CD4-positive, alpha-beta T cell treated with Interferon alpha-2 for 1 hour (primary cell): ENCODE results near the gene DHH.
"Not testable (repeated sequence)": the region's sequence is repeated elsewhere in the genome, so short reads cannot be mapped to it uniquely, and the experiment has no call there.

ENCODE experiments used
- DNase-seq, 2 donors: peaks; one replicate each; pipeline ENCODE4 v3.0.0-alpha.2; 2020 to 2022

The DHH gene

GRCh38 chr12:49068879-49069506 is 25.6 kb downstream of the DHH start:
- DNase-seq: no peak

DNA sequence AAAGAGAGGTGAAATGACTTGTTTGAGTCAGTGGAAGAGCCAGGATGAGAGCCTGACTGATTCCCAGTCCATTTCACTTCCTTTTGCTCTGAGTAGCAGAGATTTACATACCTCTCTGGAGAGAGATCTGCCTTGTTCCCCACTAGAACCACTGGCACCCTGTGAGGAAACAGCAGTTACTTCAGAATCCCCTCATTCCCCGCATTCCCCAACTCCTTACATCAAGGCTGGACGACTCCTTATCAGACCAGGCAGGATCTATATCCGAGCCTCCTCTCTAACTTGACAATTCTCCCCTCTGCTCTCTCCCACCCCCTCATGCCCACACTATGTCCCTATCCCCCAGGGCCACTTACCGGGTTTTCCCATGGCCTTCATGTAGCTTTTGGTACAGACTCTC is 28.5 kb downstream of the DHH start:
- DNase-seq: no peak

GRCh38 chr12:49064767-49065152 is 29.8 kb downstream of the DHH start:
- no peak for DNase-seq

- DNase-seq: not testable (repeated sequence)
Observed at GRCh38 chr12:49061916-49062315, 32.7 kb downstream of the DHH start.

GRCh38 chr12:49061157-49061650 is 33.4 kb downstream of the DHH start:
- no peak for DNase-seq

GRCh38 chr12:49060237-49061156 is 34.1 kb downstream of the DHH start, which contains the start of gene KMT2D:
KMT2D (minus strand) TSS chr12:49060794; CDS start chr12:49055324, 5,470 bp downstream.
- DNase-seq: peak; percentile 88 to 91

- peak in 1 of 2 donors; percentile 19 for DNase-seq
Observed at GRCh38 chr12:49059299-49060171, 35.1 kb downstream of the DHH start.

- no peak for DNase-seq
Observed at GRCh38 chr12:49059045-49059298, 35.6 kb downstream of the DHH start.

GRCh38 chr12:49058366-49059044 is 36.1 kb downstream of the DHH start:
- DNase-seq: no peak

DNA sequence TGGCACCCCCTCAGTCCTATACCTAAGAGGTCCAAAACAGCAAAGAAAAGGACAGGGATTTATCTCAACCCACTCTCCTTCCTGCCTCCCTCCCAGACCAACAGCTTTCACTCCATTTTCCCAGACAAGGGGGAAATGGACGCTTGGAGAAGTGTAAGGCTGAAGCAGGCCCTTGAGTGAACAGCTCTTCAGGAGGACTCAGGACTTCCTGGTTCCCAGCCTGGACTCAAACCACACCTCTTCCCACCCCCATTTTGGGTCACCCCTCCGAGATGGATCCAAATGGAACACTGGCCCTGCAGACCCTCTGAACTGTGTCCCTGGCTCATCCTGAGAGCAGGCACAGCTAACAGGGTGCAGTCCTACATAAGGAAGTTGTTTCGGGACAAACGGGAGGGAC is 36.7 kb downstream of the DHH start:
- no peak for DNase-seq

GRCh38 chr12:49055978-49056754 is 38.4 kb downstream of the DHH start:
- DNase-seq: peak; percentile 79 to 80

- no peak for DNase-seq
Observed at GRCh38 chr12:49055092-49055491, 39.5 kb downstream of the DHH start.

GRCh38 chr12:49054524-49054923 is 40.1 kb downstream of the DHH start:
- no peak for DNase-seq

- no peak for DNase-seq
Observed at GRCh38 chr12:49054096-49054495, 40.5 kb downstream of the DHH start.

GRCh38 chr12:49052451-49053208 is 42.0 kb downstream of the DHH start:
- no peak for DNase-seq

DNA sequence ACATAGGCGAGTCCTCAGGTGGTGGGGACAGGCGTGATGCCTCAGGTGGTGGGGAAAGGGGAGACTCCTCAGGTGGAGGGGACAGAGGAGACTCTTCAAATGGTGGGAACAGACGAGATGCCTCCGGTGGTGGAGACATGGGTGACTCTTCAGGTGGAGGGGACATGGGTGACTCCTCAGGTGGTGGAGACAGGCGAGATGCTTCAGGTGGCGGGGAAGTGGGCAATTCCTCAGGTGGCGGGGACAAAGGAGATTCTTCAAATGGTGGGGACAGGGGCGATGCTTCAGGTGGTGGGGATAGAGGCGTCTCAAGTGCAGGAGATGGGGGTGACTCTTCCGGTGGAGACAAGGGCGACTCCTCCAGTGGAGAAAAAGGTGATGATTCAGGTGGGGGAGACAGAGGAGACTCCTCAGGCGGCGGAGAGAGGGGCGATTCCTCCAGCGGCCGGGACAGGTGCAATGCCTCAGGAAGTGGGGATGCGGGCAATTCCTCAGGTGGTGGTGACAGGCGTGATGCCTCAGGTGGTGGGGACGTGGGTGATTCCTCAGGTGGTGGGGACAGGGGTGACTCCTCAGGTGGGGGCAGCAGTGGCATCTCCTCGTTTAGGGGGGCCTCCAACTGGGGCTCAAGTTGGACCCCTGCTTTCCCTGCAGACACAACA is 42.7 kb downstream of the DHH start:
- DNase-seq: no peak

GRCh38 chr12:49051373-49051764 is 43.2 kb downstream of the DHH start:
- DNase-seq: no peak

GRCh38 chr12:49050507-49051372 is 43.9 kb downstream of the DHH start:
- DNase-seq: no peak

GRCh38 chr12:49049566-49050224 is 44.9 kb downstream of the DHH start:
- no peak for DNase-seq
